ENCODE measurements around the gene ZNF428.

GRCh38 chr19:43639519-43640423 lies 20.3 kb upstream of the ZNF428 start, which contains the start of gene CADM4:
- TF ChIP-seq CTCF (IDR thresholded peaks at IDR 0.05) (no peak), POLR2A (IDR thresholded peaks at IDR 0.05) (no peak)

All from right lobe of liver (tissue), 4 donors.